Measurements from ENCODE around the gene TMEM235.
"Not testable (repeated sequence)": the region's sequence is repeated elsewhere in the genome, so short reads cannot be mapped to it uniquely, and the experiment has no call there.

TMEM235 gene

DNA sequence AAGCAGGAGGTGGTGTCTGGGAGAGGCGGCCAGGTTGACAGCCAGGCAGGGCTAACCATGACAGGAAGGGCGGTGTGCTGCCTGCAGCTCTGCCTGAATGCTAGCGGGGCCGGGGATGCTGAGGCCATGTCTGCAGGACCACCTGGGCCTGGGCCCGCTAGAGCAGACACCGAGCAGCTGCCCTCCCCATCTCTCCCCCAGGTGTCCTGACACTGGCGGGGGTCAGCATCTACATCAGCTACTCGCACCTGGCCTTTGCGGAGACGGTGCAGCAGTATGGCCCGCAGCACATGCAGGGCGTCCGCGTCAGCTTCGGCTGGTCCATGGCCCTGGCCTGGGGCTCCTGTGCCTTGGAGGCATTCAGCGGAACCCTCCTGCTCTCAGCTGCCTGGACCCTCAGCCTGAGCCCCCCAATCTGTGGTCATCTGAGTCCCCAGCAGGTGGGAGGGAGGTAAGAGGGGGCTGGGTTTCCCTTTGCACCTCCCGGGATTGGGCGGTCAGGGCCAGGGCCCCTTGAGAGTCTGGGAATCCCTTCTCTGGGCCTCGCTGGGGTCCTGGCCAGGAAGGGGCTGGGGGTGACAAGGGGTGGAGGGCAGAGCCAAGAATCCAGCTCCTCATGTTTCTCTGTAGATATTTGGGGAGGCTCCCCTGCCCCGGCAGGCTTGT is 7.5 kb downstream of the TMEM235 start:
- DNase-seq (ENCODE audit: low read depth in 2 of 2) = no peak

DNA sequence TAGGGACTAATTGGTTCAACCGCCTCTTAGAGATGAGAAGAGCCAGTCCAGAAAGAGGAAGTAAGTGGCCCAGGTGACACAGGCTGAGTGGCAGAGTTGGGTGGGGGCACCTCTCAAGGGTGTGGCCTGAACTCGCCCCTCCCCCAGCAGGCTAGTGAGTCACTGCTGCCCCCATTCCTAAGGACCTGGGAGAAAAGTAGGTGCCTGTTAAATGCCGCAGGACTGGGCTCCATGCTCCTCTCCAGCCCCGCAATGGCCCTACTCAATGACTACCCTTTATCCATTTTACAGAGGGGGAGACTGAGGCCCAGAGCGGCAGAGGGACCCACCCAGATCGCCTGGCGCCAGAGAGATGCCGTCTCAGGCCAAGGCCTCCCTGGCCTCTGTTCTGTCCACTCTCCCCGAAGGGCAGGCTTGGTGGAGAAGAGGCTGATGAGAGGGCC is 8.1 kb downstream of the TMEM235 start:
- no peak for DNase-seq (ENCODE audit: low read depth in 2 of 2)

DNA sequence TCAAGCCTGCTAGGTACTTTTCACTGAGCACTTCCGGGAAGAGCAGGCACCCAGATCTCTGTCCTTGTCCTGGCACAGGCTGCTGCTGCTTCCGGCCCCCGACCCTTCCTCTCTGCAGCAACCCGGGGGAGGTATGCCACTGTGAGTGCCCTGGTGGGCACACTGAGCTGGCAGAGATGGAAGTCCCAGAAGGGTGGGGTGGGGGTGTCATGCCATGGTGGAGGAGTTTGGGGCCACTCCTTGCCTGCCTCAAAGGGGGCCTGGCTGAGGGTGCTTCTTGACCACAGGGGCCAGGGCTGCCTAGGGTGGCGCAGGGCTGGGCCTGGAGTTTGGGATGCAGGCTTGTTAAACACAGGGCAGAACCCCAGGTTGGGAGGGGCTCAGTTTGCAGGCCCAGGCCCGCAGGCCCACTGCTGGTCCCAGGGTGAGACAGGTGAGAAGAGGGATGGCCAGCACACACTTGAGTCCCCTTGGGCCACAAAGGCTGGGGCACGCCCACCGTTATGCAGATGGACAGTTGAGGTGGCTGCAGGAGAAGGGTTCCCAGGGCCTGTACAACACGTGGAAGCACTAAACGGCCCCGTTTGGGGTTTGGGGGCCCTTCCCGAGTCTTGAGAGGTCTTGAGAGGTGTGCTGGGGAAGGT is 8.7 kb downstream of the TMEM235 start:
- no peak for DNase-seq (ENCODE audit: low read depth in 2 of 2)

DNA sequence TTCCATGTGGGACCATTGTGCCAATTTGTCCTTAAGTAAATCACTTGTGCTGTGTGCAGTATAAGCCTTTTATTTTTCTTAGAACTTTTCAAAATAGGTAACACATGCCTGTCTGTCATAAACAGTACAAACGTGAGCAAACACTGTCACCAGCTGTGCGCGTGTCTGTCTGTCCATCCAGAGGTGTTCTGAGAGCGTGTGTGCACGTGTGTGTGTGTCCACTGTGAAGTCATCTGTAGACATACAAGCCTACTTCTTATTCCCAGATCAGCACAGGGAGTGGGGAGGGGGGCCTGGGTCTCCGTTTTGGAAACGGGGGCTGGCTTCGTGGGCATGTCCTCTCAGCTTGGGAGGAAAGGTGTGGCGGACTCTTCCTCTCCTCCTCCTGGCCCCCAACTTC is 9.4 kb downstream of the TMEM235 start:
- no peak for DNase-seq (ENCODE audit: low read depth in 2 of 2)

DNA sequence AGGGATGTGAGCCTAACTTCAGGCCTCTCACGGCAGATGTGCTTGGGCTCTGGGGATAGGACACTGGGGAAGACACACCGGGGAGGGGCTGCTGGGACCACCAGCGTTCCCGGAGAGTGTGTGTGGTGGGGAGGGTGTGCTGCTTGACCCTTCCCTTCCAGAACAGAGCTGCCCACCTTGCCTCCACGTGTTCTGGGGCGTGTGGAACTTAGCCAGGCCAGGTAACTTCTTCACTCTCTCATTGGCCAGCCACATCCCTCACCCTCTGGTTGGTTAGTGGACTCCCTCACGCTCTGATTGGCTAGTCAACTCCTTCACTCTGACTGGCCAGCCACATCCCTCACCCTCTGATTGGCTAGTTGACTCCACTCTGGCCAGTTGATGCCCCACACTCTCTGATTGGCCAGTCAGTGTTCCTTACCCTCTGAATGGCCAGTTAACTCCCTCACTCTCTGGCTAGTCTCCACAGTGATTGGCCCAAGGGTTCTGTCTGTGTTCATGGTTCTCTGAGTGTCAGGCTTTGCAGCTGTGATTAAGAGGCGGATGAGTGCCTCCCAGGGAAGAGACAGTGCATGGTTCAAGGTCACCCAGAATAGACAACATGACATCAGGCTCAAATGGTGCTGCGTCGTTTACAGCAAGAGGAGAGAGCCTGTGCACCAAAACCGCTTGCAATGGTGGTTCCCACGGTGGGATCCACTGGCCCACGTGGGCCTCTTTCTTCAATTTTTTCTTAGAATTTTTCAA is 10.0 kb downstream of the TMEM235 start:
- DNase-seq (ENCODE audit: low read depth in 2 of 2) = no peak

DNA sequence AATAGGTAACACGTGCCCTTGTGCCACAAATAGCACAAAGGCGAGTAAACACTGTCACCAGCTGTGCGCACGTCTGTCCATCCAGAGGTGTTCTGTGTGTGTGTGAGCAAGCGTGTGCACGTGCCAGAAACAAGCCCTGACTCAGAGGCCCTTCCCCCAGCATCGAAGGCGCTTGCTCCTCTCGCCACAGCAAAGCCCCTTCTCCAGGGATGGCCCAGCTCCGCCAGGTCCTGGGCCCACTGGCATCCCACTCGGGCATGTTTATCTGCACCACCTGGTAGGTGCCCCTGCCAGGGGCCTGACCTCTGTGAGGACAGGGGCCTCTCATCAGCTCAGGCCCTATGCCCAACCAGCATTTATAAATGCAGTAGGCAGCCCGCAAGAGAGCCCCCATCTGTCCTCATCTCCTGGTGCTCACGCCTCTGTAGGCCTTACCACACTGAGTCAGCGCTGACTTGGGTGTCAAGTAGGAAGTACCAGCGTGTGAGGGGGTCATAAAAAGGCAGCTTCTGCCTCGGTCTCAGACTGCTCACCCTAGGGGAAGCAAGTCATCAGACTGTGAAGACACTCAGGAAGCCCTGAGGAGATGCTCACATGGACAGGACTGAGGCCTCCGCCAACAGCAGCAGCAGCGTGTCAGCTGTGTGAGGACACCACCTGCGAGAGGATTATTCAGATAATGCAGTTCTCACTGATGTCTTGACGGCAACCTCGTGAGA is 10.8 kb downstream of the TMEM235 start:
- DNase-seq (ENCODE audit: low read depth in 2 of 2) = no peak

DNA sequence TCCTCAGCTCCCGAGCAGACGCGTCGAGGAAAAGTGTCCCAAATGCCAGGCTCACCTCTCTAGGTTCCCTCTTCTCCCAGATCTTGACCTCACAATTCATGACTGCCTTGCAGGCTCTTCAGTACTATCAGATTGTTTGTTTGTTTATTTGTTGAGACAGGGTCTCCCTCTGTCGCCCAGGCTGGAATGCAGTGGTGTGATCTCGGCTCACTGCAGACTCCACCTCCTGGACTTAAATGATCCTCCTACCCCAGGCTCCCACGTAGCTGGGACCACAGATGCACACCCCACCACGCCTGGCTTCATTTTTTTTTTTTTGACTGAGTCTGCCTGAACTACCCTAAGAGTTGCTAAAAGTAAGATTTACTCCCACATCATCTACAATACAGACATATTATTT is 15.9 kb downstream of the TMEM235 start:
- DNase-seq (ENCODE audit: low read depth in 2 of 2) = no peak

DNA sequence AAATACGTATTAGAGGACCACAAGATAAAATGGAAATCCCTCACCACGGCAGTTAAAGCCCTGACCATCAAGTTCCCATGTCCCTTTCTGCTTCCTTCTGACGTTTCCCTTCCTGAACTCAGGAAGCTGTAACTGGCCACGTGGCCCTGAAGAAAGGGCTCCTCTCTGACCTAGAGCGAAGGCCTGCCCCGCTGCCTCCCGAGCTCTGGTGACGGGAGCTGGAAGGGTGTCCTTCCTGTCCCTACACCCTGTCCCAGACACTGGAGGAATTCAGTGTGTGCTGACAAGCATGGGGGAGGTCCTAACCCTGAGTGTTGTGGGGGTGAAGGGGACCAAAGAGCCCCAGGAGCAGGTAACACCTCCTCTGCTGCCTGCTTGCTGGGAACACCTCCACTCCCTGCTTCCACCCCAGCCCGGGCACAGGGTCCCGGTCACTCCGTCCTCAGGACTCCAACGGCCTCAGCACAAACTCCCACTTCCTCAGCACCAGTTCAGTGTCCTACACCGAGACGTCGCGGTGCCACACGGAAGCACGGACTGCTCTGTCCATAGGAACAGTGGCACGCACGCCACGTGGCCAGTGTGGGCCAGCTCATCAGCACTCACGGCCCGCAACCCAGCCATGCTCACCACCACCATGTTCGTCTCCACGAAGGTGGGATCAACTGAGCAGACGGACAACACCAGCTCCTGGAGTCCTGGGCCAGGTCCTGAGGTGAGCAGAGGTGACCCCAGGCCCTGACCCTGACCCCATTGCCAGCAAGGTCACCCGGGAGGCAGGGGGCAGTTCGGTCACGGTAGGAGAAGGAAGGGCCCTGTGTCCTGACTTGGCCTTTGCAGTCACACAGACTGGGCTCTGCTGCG is 16.9 kb downstream of the TMEM235 start:
- DNase-seq (ENCODE audit: low read depth in 2 of 2) = no peak

DNA sequence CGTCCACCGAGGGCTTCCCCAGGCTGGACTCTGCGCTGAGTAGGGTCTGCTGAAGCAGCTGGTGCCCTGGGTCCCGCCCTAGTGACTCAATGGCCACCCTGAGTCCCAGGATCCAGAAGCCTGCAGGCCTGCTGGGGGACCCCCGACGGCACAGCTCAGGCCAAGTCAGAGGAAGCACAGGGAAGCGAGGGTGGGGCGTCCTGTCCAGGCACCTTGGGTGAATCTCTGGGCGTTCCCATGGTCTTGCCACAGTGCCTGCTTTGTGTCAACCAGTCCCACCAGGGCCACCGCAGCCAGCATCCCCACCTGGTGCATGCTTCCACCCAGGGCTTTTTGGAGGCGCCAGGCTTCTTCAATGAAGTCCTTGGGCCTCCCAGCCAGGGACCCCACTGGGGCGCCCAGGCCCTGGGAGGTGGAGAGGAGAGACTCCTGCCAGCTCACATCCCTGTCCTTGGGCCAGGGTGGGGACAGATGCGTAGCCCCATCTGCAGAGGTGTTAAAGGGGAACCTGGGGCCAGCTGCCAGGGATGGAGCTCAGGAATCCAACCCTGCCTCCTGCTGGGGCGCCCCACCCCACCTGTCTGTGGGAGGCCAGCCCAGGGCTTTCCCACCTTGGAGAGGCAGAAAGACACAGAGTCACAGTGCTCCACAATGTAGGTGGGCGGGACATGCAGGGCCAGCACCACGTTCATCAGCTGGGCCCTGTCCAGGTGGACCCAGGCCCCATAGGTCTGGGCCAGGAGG is 17.8 kb downstream of the TMEM235 start:
- DNase-seq (ENCODE audit: low read depth in 2 of 2) = no peak

DNA sequence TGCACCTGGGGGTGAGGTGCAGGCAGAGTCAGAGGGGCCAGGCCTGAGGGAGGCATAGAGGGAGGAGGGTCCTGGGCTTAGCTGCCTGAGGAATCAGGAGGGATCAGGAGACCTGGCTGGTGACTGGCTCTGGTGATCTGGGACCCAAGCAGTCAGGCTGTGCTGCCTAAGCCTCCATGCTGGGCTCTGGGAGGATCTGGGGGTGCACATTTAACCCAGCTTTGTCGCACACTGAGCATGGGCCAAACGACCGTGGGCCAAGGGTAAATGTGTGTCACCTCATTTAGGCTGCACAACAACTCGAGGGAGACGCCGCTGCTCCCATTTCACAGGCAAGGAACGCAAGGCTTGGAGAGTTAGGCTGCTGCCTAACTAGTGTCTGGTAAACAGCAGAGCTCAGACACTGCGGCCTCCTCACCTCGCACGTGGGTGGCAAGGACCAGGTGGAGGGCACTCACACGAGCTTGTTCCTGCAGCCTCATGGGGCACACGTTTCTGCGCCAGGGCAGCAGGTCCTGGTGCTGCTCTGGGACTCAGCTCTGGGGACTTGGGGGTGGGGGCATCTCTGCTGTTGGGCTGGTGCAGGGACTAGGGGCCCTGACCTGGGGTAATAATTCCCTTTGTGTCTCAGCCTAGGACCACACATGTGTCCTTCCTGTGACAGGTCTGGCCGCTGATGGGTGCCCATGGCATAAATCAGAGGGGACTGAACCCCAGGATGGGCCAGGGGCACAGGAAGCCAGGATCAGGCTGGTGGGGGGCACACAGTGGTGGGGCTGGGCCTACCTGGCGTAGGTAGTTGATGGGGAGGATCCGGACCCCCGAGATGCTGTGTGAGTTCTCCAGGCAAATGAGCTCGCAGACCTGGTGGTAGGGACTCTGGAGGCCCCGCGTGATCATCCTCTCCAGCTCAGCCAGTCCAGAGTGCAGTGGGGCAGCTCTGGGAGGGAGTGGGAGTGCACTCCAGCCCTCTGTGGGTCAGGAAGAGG is 18.7 kb downstream of the TMEM235 start:
- DNase-seq (ENCODE audit: low read depth in 2 of 2) = no peak

DNA sequence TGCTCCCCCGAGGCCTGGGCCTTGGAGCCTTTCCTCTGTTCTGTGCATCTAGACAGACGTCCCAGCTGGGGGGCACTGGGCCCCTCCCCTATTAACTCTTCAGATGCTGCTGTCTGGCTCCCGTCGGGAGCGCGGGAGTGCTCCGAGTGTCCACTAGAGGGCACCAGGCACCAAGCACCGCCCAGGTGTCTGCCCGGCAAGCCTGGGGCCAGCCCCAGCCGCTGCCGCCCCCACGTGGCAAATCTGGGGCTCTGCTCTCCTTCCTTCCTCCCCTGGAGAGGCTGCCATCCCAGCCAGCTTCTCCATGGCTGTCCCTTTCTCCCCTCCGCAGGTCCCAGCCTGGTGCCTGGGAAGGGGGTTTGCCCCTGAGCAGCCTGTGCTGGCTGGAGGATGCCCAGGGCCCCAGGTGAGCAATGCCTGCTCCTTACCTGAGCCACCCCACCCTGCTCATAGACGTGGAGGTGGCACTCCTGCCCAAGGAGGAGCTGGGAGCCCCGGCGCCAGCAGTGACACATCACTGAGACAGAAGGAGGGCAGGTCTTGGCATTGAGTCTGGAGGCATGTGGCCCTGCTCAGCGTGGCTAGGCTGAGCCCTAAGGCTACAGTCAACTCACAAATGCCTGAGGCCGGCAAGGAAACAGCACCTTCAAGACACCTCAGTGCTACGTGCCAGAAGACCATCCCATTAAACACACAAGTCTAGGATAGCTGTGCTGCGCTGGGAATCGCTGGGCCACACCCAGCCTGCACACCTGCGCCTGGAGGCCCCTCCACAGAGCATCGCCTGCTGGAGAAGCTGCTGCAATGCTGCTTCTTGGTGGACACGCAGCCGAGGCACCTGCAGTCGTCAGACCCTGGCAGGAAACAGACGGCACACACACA is 19.7 kb downstream of the TMEM235 start:
- DNase-seq (ENCODE audit: low read depth in 2 of 2) = peak; percentile 79 to 80

DNA sequence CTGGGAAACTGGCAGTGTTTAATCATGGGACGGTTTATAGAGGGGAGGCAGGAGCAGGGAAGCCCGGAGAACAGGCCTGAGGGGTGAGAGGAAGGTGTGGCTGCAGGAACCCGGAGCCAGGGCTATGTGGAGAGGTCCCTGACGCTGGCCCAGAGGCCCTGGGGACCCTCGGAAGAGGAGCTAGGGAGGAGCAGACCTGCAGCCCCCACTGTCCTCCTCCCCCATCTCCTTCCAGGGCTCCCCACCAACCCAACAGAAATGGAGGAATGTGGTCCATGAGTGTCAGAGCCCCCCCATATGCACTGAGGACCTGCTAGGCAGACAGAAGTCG is 20.3 kb downstream of the TMEM235 start:
- no peak for DNase-seq (ENCODE audit: low read depth in 2 of 2)

DNA sequence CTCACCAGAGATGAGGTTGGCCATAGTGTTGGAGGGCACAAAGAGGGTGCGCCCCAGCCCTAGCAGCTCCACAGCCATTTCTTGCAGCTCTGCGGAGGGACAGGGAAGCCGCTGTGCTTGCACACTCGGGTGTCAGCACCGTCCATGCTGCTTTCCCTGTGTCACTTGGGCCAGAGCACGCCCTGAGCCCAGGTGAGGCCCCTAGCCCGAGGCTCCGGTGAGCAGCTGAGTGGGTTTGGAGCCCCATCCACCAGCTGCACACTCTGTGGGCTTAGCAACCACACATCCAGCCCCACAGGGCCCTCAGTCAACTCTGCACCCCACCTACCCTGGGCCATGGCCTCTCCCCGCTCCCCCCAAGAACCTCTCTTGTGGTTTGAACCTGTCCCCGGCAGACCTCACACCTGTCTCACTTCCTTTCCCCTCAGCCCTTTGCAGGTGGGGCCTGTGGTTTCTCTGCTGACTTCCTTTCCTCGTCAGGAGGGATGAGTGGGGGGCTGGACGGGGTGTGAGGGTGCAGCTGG is 20.7 kb downstream of the TMEM235 start:
- DNase-seq (ENCODE audit: low read depth in 2 of 2) = no peak

DNA sequence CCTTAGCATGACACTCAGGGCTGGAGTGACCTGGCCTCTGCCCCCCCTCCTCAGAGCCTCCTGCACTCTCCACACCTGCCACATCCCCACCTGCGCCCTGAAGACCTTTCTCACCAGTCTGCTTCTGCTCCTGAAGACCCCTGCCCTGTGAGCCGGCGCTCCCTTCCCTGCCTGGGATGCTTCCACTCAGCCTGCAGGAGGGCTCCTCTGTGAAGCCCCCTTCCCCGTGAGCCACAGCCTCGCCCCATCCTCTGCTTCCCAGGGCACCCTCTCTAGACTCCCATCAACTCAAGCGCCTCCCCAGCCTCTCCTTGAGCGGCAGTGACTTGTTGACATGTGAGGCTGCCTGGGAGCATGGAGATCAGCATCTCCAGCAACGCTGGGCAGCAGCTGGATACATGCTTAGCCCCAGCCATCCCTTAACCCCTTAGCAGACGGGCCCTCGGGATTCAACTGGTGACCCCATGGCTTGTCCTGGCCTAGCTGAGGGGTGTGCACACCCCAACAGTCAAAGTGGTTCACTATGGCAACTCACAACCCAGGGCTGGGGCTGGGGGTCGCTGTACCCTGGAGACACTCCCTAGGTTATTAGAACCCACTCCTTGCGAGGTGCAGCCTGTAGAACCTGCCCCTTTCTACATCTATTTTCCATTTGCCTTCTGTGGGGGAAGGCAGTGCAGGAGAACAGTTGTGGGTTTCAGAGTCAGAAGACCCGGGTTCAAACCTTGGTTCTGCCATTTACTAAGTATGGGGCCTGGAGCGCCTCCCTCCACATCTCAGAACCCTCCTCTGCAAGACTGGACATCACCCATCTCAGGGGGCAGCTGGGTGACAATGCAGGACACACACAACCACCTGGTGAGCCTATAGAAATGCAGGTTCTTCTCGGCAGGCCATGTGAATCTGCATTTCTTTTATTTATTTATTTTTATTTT is 21.5 kb downstream of the TMEM235 start:
- no peak for DNase-seq (ENCODE audit: low read depth in 2 of 2)

DNA sequence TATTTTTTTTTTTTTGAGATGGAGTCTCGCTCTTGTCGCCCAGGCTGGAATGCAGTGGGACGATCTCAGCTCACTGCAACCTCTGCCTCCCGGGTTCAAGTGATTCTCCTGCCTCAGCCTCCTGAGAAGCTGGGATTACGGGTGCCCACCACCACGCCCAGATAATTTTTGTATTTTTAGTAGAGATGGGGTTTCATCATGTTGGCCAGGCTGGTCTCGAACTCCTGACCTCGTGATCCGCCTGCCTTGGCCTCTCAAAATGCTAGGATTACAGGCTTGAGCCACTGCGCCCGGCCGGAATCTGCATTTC is 22.2 kb downstream of the TMEM235 start:
- DNase-seq (ENCODE audit: low read depth in 2 of 2) = not testable (repeated sequence)

DNA sequence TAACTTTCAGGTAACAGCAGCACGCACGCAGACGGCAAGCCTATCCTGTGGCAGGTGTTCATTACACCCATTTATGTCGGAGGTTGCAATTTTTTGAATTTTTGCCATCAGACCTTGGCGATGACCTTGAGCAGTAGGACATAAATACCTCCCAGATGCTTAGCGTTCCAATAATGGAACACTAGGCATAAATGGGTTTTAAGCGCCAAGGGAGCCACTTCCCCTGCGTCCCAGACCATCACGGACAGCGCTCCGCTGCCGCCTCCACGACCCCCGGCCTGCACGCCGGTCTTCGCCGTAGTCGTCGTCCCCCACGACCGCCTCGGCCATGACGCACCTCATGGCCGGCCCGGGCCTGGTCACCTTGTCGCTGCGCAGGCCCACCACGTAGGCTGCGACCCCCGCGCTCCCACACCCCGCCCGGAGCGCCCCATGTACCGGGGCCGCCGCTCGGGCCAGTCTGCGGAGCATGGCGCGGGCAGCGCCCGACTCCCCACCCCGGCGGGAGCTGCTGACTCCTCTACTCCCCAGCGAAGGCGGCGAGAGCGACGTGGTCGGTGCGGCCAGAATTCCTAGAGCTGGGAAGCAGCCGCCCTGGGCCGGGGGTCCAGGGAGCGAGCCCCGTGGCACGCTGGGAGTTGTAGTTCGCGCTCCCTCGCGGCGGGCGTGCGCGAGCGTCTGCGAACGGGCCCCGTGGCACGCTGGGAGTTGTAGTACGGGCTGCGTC is 22.7 kb downstream of the TMEM235 start:
- DNase-seq (ENCODE audit: low read depth in 2 of 2) = peak; percentile 68 to 76
